A673 (cell line): ENCODE results near the gene EIF2A.

Experiments
- EZH2 ChIP-seq: fragments of 200-600 bp; sonication (generic); IDR thresholded peaks from 2 replicates; pipeline ENCODE4 v1.6.1; 2017; ENCODE audit warnings: borderline replicate concordance, low read depth, mild to moderate bottlenecking, mixed read lengths, antibody characterized with exemption, low read length; ENCODE audit not compliant: poor library complexity, severe bottlenecking
- TF ChIP-seq, protein P1 (sequence below): fragments of 300-800, 200-600 bp; sonication (generic); conservative IDR thresholded peaks from 2 replicates; pipeline ENCODE4 v1.5.1; 2017; ENCODE audit warnings: low read depth, mild to moderate bottlenecking, antibody characterized with exemption, low read length, moderate library complexity, mixed read lengths

DNA sequence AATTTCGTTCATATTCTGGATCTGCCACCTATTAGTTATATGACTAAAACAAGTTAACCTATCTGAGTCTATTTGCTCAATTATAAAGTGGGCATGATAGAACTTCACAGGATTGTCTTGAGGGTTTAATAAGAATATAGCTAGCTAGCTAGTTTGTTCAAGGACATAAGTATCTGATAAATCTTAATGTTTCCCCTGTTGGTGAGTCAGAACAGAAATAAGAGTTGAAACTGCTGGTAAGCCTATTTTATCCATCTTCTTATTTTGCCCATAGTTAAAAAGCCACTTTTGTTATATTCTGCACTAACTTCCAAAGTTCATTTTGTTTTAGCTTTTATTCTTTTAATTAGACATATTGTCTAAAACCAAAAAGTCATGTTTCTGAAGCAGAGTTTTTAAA is 65.9 kb downstream of the EIF2A start:
- TF ChIP-seq, protein P1, sequence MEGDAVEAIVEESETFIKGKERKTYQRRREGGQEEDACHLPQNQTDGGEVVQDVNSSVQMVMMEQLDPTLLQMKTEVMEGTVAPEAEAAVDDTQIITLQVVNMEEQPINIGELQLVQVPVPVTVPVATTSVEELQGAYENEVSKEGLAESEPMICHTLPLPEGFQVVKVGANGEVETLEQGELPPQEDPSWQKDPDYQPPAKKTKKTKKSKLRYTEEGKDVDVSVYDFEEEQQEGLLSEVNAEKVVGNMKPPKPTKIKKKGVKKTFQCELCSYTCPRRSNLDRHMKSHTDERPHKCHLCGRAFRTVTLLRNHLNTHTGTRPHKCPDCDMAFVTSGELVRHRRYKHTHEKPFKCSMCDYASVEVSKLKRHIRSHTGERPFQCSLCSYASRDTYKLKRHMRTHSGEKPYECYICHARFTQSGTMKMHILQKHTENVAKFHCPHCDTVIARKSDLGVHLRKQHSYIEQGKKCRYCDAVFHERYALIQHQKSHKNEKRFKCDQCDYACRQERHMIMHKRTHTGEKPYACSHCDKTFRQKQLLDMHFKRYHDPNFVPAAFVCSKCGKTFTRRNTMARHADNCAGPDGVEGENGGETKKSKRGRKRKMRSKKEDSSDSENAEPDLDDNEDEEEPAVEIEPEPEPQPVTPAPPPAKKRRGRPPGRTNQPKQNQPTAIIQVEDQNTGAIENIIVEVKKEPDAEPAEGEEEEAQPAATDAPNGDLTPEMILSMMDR, result no peak
- TF ChIP-seq EZH2, result no peak
